Measurements from ENCODE around the gene TUBB.
A peak's percentile ranks its signal among the peaks of the same experiment; 100 is the strongest.

The TUBB gene

GRCh38 chr6:30730601-30731435 is 10.7 kb downstream of the TUBB start:
- DNase-seq (ENCODE audit: low spot score) = peak; percentile 72
- peak overlapping the region; percentile 46 for H3K4me3 Mint-ChIP-seq
- H3K27me3 Mint-ChIP-seq (ENCODE audit: low read depth) = no peaks in the 10 kb centered on the region
- H3K9me3 Mint-ChIP-seq = no peaks in the 10 kb centered on the region
- H3K4me1 Mint-ChIP-seq (ENCODE audit: low read depth) = peaks cover 33% of the 10 kb centered on the region
- H3K27ac Mint-ChIP-seq = peak overlapping the region; percentile 58
- peaks cover 48% of the 10 kb centered on the region for H3K36me3 Mint-ChIP-seq (ENCODE audit: low read depth)

GRCh38 chr6:30732237-30732943 is 12.2 kb downstream of the TUBB start:
- Mint-ChIP-seq H3K4me3 (no peak overlapping the region), H3K36me3 (ENCODE audit: low read depth) (peaks cover 55% of the 10 kb centered on the region), H3K4me1 (ENCODE audit: low read depth) (peaks cover 45% of the 10 kb centered on the region)

GRCh38 chr6:30735668-30736314 is 15.6 kb downstream of the TUBB start:
- no peaks in the 10 kb centered on the region for H3K9me3 Mint-ChIP-seq
- no peaks in the 10 kb centered on the region for H3K27me3 Mint-ChIP-seq (ENCODE audit: low read depth)
- peak overlapping the region; percentile 81 for H3K27ac Mint-ChIP-seq
- no peak for DNase-seq (ENCODE audit: low spot score)
- peaks cover 57% of the 10 kb centered on the region for H3K4me1 Mint-ChIP-seq (ENCODE audit: low read depth)
- H3K36me3 Mint-ChIP-seq (ENCODE audit: low read depth) = peaks cover 71% of the 10 kb centered on the region
- H3K4me3 Mint-ChIP-seq = peak overlapping the region; percentile 73

More at GRCh38 chr6:30732237-30732943, 12.2 kb downstream of the TUBB start:
- no peak for DNase-seq (ENCODE audit: low spot score)
- no peaks in the 10 kb centered on the region for H3K27me3 Mint-ChIP-seq (ENCODE audit: low read depth)
- H3K27ac Mint-ChIP-seq = peak overlapping the region; percentile 43
- no peaks in the 10 kb centered on the region for H3K9me3 Mint-ChIP-seq

GRCh38 chr6:30738532-30738931 is 18.4 kb downstream of the TUBB start:
- Mint-ChIP-seq H3K4me1 (ENCODE audit: low read depth) (peaks cover 62% of the 10 kb centered on the region), H3K4me3 (peak overlapping the region; percentile 51)

GRCh38 chr6:30740540-30740870 is 20.4 kb downstream of the TUBB start:
- no peaks in the 10 kb centered on the region for H3K9me3 Mint-ChIP-seq
- peaks cover 67% of the 10 kb centered on the region for H3K4me1 Mint-ChIP-seq (ENCODE audit: low read depth)
- peak overlapping the region; percentile 21 for H3K27ac Mint-ChIP-seq
- DNase-seq (ENCODE audit: low spot score) = no peak
- peak overlapping the region; percentile 95 for H3K4me3 Mint-ChIP-seq
- no peaks in the 10 kb centered on the region for H3K27me3 Mint-ChIP-seq (ENCODE audit: low read depth)
- H3K36me3 Mint-ChIP-seq (ENCODE audit: low read depth) = peaks cover 65% of the 10 kb centered on the region

More at GRCh38 chr6:30738532-30738931, 18.4 kb downstream of the TUBB start:
- Mint-ChIP-seq H3K27ac (no peak overlapping the region), H3K9me3 (no peaks in the 10 kb centered on the region), H3K27me3 (ENCODE audit: low read depth) (no peaks in the 10 kb centered on the region), H3K36me3 (ENCODE audit: low read depth) (peaks cover 71% of the 10 kb centered on the region)
- DNase-seq (ENCODE audit: low spot score) = no peak

- Mint-ChIP-seq H3K27ac (peak overlapping the region; percentile 78), H3K9me3 (no peaks in the 10 kb centered on the region), H3K36me3 (ENCODE audit: low read depth) (peaks cover 58% of the 10 kb centered on the region), H3K4me1 (ENCODE audit: low read depth) (peaks cover 60% of the 10 kb centered on the region), H3K4me3 (peak overlapping the region; percentile 95), H3K27me3 (ENCODE audit: low read depth) (no peaks in the 10 kb centered on the region)
- DNase-seq (ENCODE audit: low spot score) = no peak
These were observed 21.1 kb downstream of the TUBB start for GRCh38 chr6:30741063-30741779.

DNA sequence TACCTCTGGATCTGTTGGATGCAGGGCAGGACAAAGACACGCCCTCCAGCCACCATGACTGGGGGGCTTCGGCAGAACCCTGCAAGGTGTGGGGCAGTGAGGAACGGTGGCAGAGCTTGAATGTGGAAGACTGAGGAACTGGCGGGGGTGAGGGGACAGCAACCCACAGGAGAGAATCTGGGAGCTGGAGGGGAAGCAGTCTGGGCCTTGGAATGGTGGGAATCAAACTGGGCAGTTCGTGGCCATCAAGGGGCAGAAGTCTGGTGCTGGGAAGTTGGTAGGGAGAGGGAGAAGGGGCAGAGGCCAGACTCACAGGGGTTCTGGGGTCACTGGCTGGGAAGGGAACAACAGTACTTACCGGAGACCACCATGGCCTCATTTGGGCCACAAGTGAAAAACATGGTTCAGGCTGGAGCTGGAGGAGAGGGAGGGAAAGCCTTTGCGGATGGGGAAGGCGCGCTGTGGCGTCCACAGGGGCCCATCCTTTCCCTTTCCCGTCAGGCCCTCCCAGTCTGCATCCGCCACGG is 21.7 kb downstream of the TUBB start:
- Mint-ChIP-seq H3K27me3 (ENCODE audit: low read depth) (no peaks in the 10 kb centered on the region), H3K27ac (peak overlapping the region; percentile 78), H3K4me1 (ENCODE audit: low read depth) (peaks cover 57% of the 10 kb centered on the region), H3K36me3 (ENCODE audit: low read depth) (peaks cover 55% of the 10 kb centered on the region), H3K9me3 (no peaks in the 10 kb centered on the region), H3K4me3 (peak overlapping the region; percentile 95)
- DNase-seq (ENCODE audit: low spot score) = no peak

GRCh38 chr6:30742316-30743098 is 22.4 kb downstream of the TUBB start, which contains the start of gene FLOT1:
Gene FLOT1, minus strand, starts transcription at chr6:30742687. Its CDS starts 498 bp downstream, at chr6:30742189.
- Mint-ChIP-seq H3K27ac (peak within 1 kb of the TSS; percentile 92), H3K36me3 (ENCODE audit: low read depth) (peaks cover 48% of the 10 kb centered on the region), H3K9me3 (no peaks in the 10 kb centered on the region), H3K4me1 (ENCODE audit: low read depth) (peaks cover 53% of the 10 kb centered on the region), H3K4me3 (peak within 1 kb of the TSS; percentile 95), H3K27me3 (ENCODE audit: low read depth) (no peaks in the 10 kb centered on the region)
- DNase-seq (ENCODE audit: low spot score) = peak; percentile 98

DNA sequence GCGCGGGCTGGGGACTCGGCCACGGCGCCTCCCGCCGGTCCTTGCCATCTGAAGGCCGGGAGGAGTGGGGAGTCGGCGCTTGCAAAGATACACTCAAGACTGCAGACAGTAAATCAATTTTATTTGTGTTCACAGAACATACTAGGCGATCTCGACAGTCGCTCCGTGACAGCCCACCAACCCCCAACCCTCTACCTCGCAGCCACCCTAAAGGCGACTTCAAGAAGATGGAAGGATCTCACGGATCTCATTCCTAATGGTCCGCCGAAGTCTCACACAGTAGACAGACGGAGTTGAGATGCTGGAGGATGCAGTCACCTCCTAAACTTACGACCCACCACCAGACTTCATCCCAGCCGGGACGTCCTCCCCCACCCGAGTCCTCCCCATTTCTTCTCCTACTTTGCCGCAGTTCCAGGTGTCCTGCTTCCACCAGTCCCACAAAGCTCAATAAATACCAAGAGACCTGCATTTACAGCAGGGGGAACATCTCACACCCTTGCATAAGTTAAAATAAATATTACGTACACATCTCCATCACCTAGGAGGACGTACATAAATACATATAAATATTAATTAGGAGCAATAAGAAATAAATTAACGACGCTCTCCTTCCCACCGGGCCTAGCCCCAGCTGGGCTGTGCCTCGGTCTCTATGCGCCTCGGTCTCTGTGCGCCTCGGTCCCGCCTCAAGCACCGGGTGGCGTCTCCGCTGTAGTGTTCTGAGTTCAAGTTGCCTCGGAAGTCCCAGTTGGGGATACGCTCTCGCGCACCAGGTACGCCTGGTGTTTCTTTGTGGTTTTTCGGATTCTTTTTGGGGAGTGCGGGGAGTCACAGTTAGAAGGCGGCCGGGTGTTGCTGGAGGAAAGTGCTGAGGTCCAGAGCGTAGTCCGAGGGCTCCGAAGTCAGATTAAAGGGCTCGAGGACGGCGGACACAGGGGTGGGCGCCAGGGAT is 23.2 kb downstream of the TUBB start:
- peak; percentile 47 for DNase-seq (ENCODE audit: low spot score)
- peak overlapping the region; percentile 95 for H3K4me3 Mint-ChIP-seq
- H3K4me1 Mint-ChIP-seq (ENCODE audit: low read depth) = peaks cover 50% of the 10 kb centered on the region
- peak overlapping the region; percentile 92 for H3K27ac Mint-ChIP-seq
- no peaks in the 10 kb centered on the region for H3K9me3 Mint-ChIP-seq
- H3K36me3 Mint-ChIP-seq (ENCODE audit: low read depth) = peaks cover 40% of the 10 kb centered on the region
- H3K27me3 Mint-ChIP-seq (ENCODE audit: low read depth) = no peaks in the 10 kb centered on the region

GRCh38 chr6:30744054-30744805 is 24.1 kb downstream of the TUBB start, which contains the start of gene IER3:
Gene IER3, minus strand, starts transcription at chr6:30744547. Its CDS starts 29 bp downstream, at chr6:30744518.
- no peaks in the 10 kb centered on the region for H3K9me3 Mint-ChIP-seq
- no peaks in the 10 kb centered on the region for H3K27me3 Mint-ChIP-seq (ENCODE audit: low read depth)
- peaks cover 32% of the 10 kb centered on the region for H3K36me3 Mint-ChIP-seq (ENCODE audit: low read depth)
- peak within 1 kb of the TSS; percentile 95 for H3K4me3 Mint-ChIP-seq
- peak within 1 kb of the TSS; percentile 92 for H3K27ac Mint-ChIP-seq
- peaks cover 45% of the 10 kb centered on the region for H3K4me1 Mint-ChIP-seq (ENCODE audit: low read depth)
- peak; percentile 89 for DNase-seq (ENCODE audit: low spot score)

- Mint-ChIP-seq H3K27ac (no peak overlapping the region), H3K27me3 (ENCODE audit: low read depth) (no peaks in the 10 kb centered on the region), H3K4me3 (no peak overlapping the region), H3K9me3 (no peaks in the 10 kb centered on the region), H3K36me3 (ENCODE audit: low read depth) (peaks cover 3% of the 10 kb centered on the region), H3K4me1 (ENCODE audit: low read depth) (peaks cover 25% of the 10 kb centered on the region)
- DNase-seq (ENCODE audit: low spot score) = no peak
These were observed 27.1 kb downstream of the TUBB start for GRCh38 chr6:30747300-30747687.
